ENCODE data around the gene MKI67. TPM values are rescaled to one million over a fixed set of nuclear protein-coding genes. Genes with fewer than 3 reads are reported as not detected.

The MKI67 gene
- polyA plus RNA-seq, 1 of the 3 experiments (the other 2 are of a cell fraction): 7.5 TPM

- CTCF ChIA-PET: interaction anchor here (1.3 to 1.4 kb wide), 3 partner anchors 10 to 23 kb away, joined by 3 to 5 read pairs (median 3); no protein-coding TSS in a partner anchor
Observed at GRCh38 chr10:128055061-128055868, 71.0 kb downstream of the MKI67 start.

DNA sequence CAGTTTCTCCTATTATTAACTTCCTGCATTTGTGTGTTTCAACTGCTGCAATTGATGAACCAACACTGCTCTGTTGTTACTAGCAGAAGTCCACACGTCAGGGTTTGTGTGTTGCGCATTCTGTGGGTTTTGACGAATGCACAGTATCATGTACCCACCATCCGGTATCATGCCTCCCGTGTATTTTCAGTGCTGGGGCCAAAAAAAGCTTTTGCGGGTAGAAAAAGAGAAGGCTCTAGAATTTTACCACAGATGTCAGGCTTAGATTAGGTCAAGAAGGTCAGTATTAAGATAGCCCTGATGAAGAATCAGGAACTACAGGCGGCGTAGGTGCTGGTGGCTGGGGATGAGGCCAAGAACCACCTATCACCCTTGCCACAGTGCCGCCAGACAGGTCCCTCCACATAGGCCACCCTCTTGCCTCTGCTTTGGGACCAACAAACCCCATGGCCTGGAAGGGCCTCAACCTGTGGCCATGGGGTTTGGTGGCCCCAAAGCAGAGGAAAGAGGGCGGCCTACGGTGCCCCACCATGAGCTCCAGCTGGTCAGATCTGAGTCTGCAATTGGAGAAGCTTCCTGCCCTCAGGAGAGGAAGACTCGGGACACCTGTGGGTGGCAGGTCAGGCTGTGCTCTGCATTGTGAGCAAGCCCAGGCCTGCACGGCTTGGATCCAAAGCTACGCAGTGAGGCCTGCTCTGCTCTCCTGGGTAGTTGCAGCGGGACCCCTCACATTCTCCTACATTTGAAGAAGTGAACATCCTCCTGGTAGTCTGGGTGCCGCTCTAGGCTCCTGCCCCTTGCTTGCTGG, 71.9 kb downstream of the MKI67 start:
- H3K79me2 ChIP-seq (ENCODE audit: insufficient read depth): no peaks in the 10 kb centered on the region
- no peaks in the 10 kb centered on the region for H3K4me1 ChIP-seq (ENCODE audit: control insufficient read depth in 1 of 2, insufficient read depth in 2 of 2, low read depth in 1 of 2, low read length in 1 of 2)
- peaks cover 0 to 11% of the 10 kb centered on the region in 2 experiments for H3K36me3 ChIP-seq (replicated peaks in 1 of 2; ENCODE audit: control insufficient read depth in 1 of 2, insufficient read depth in 2 of 2, low read length in 1 of 2)
- H3F3A ChIP-seq (replicated peaks; ENCODE audit: insufficient read depth): no peaks in the 10 kb centered on the region
- no peak overlapping the region for H2AFZ ChIP-seq (ENCODE audit: low read depth)
- TF ChIP-seq, protein P1, sequence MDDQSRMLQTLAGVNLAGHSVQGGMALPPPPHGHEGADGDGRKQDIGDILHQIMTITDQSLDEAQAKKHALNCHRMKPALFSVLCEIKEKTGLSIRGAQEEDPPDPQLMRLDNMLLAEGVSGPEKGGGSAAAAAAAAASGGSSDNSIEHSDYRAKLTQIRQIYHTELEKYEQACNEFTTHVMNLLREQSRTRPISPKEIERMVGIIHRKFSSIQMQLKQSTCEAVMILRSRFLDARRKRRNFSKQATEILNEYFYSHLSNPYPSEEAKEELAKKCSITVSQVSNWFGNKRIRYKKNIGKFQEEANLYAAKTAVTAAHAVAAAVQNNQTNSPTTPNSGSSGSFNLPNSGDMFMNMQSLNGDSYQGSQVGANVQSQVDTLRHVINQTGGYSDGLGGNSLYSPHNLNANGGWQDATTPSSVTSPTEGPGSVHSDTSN (IDR thresholded peaks at IDR 0.05): no peak
- TF ChIP-seq TAF1 (IDR thresholded peaks at IDR 0.05; ENCODE audit: borderline replicate concordance, low read depth, low read length): no peak
- TF ChIP-seq, protein P2, sequence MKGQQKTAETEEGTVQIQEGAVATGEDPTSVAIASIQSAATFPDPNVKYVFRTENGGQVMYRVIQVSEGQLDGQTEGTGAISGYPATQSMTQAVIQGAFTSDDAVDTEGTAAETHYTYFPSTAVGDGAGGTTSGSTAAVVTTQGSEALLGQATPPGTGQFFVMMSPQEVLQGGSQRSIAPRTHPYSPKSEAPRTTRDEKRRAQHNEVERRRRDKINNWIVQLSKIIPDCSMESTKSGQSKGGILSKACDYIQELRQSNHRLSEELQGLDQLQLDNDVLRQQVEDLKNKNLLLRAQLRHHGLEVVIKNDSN (IDR thresholded peaks at IDR 0.05; ENCODE audit: borderline replicate concordance, low read depth): no peak
- no peak for TF ChIP-seq JUND (IDR thresholded peaks at IDR 0.05)
- TF ChIP-seq, protein P3, sequence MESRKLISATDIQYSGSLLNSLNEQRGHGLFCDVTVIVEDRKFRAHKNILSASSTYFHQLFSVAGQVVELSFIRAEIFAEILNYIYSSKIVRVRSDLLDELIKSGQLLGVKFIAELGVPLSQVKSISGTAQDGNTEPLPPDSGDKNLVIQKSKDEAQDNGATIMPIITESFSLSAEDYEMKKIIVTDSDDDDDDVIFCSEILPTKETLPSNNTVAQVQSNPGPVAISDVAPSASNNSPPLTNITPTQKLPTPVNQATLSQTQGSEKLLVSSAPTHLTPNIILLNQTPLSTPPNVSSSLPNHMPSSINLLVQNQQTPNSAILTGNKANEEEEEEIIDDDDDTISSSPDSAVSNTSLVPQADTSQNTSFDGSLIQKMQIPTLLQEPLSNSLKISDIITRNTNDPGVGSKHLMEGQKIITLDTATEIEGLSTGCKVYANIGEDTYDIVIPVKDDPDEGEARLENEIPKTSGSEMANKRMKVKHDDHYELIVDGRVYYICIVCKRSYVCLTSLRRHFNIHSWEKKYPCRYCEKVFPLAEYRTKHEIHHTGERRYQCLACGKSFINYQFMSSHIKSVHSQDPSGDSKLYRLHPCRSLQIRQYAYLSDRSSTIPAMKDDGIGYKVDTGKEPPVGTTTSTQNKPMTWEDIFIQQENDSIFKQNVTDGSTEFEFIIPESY (IDR thresholded peaks at IDR 0.05; ENCODE audit: borderline replicate concordance, low read depth): no peak
- no peak for TF ChIP-seq MXI1 (IDR thresholded peaks at IDR 0.05; ENCODE audit: low read depth, low read length)
- TF ChIP-seq SIN3A (IDR thresholded peaks at IDR 0.05; ENCODE audit: borderline replicate concordance, low read depth, low read length): no peak
- TF ChIP-seq NRF1 (IDR thresholded peaks at IDR 0.05; ENCODE audit: low read depth, low read length): no peak
- TF ChIP-seq MEF2A (IDR thresholded peaks at IDR 0.05; ENCODE audit: borderline replicate concordance, low read depth): no peak
- no peak for TF ChIP-seq TEAD4 (IDR thresholded peaks at IDR 0.05; ENCODE audit: borderline replicate concordance, insufficient read depth)
- no peak for TF ChIP-seq FOSL2 (IDR thresholded peaks at IDR 0.05; ENCODE audit: borderline replicate concordance, low read depth)
- no peaks in the 10 kb centered on the region for H3K9me3 ChIP-seq
- H4K20me1 ChIP-seq (ENCODE audit: insufficient read depth): no peaks in the 10 kb centered on the region
- WGBS (ENCODE audit: low lambda C conversion rate): 89% methylated on average over 11 of the region's 16 CpGs
- H3K4me3 ChIP-seq (ENCODE audit: low read depth in 2 of 2, low read length in 1 of 2): no peak overlapping the region
- no peaks in the 10 kb centered on the region for H3K9me2 ChIP-seq
- CTCF ChIA-PET: interaction anchor here (1.3 to 1.4 kb wide), 2 partner anchors 9 to 15 kb away, joined by 3 to 5 read pairs; no protein-coding TSS in a partner anchor
- no peak overlapping the region for H3K4me2 ChIP-seq
- no peak overlapping the region for H3K9ac ChIP-seq
- no peak overlapping the region for H3K27ac ChIP-seq (ENCODE audit: low read depth in 2 of 2, low read length in 1 of 2)
- no peak for DNase-seq
- no peaks in the 10 kb centered on the region for H3K27me3 ChIP-seq (ENCODE audit: insufficient read depth)
- POLR2A ChIA-PET: no interaction called here

More at GRCh38 chr10:128055061-128055868, 71.0 kb downstream of the MKI67 start:
- no peaks in the 10 kb centered on the region for H4K20me1 ChIP-seq (ENCODE audit: insufficient read depth)
- H2AFZ ChIP-seq (ENCODE audit: low read depth): no peak overlapping the region
- no peaks in the 10 kb centered on the region for H3K79me2 ChIP-seq (ENCODE audit: insufficient read depth)
- no peak overlapping the region for H3K9ac ChIP-seq
- no peak overlapping the region for H3K4me3 ChIP-seq (ENCODE audit: low read depth in 2 of 2, low read length in 1 of 2)
- H3K27me3 ChIP-seq (ENCODE audit: insufficient read depth): no peaks in the 10 kb centered on the region
- TF ChIP-seq RCOR1 (IDR thresholded peaks at IDR 0.05; ENCODE audit: low read length): no peak
- TF ChIP-seq RAD21 (IDR thresholded peaks at IDR 0.05; ENCODE audit: low read length): no peak
- TF ChIP-seq NFIC (IDR thresholded peaks at IDR 0.05; ENCODE audit: borderline replicate concordance): no peak
- TF ChIP-seq, protein P3 (IDR thresholded peaks at IDR 0.05; ENCODE audit: borderline replicate concordance, low read depth): no peak
- no peak for TF ChIP-seq MEF2A (IDR thresholded peaks at IDR 0.05; ENCODE audit: borderline replicate concordance, low read depth)
- no peak overlapping the region for H3K27ac ChIP-seq (ENCODE audit: low read depth in 2 of 2, low read length in 1 of 2)
- no peak overlapping the region for H3K4me2 ChIP-seq
- no peaks in the 10 kb centered on the region for H3F3A ChIP-seq (replicated peaks; ENCODE audit: insufficient read depth)
- no peaks in the 10 kb centered on the region for H3K4me1 ChIP-seq (ENCODE audit: control insufficient read depth in 1 of 2, insufficient read depth in 2 of 2, low read depth in 1 of 2, low read length in 1 of 2)
- POLR2A ChIA-PET: no interaction called here
- H3K9me2 ChIP-seq: no peaks in the 10 kb centered on the region
- H3K9me3 ChIP-seq: no peaks in the 10 kb centered on the region
- 78% methylated on average over 13 of the region's 25 CpGs for WGBS (ENCODE audit: low lambda C conversion rate)
- DNase-seq: no peak
- H3K36me3 ChIP-seq (replicated peaks in 1 of 2; ENCODE audit: control insufficient read depth in 1 of 2, insufficient read depth in 2 of 2, low read length in 1 of 2): peaks cover 0 to 6% of the 10 kb centered on the region in 2 experiments
